Measurements from ENCODE around the gene FAM222B. TPM values are rescaled to one million over a fixed set of nuclear protein-coding genes. Genes with fewer than 3 reads are reported as not detected.

The FAM222B gene
- total RNA-seq, 1 donor from 2014 or later = 15.6 TPM

DNA sequence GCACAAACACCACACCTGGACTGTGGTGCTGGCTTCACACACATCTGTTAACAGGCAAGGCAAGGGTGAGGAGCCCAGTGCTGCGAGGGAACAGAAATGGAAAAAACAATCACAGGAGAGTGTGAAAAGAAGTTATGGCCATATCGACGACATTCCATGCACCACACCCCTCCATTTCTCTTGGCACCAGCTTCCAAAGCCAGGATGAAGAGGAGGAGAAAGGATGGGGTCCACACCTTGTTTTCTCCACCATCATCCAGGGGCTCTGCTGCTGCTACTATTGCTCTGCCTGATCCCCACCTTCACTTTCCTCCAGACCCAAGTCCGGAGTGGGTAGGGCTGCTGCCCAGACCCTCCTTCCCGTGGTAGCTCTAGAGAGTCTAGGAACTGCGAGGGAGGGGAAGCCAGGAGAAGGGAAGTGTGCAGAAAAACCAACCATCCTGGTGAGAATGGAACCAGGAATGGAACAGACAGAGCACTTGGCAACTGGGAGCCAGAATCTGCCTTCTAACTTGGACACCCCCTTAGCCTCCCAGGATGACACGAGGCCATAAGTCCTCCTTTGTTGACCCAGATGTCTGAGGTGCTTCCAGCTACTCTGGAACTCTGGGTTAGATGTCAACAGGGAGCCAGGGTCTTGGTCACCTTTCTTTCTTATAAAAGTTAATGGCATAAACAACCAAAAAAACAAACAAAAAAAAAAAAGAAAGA is 129.7 kb downstream of the FAM222B start:
- peak overlapping the region; percentile 96 for H3K27ac Mint-ChIP-seq
- ATAC-seq (ENCODE audit: low read depth) = no peak
- H3K4me3 Mint-ChIP-seq = peak overlapping the region; percentile 91
- H3K36me3 Mint-ChIP-seq (ENCODE audit: low read depth) = peaks cover 6% of the 10 kb centered on the region
- DNase-seq = no peak
- TF ChIP-seq, protein P1, sequence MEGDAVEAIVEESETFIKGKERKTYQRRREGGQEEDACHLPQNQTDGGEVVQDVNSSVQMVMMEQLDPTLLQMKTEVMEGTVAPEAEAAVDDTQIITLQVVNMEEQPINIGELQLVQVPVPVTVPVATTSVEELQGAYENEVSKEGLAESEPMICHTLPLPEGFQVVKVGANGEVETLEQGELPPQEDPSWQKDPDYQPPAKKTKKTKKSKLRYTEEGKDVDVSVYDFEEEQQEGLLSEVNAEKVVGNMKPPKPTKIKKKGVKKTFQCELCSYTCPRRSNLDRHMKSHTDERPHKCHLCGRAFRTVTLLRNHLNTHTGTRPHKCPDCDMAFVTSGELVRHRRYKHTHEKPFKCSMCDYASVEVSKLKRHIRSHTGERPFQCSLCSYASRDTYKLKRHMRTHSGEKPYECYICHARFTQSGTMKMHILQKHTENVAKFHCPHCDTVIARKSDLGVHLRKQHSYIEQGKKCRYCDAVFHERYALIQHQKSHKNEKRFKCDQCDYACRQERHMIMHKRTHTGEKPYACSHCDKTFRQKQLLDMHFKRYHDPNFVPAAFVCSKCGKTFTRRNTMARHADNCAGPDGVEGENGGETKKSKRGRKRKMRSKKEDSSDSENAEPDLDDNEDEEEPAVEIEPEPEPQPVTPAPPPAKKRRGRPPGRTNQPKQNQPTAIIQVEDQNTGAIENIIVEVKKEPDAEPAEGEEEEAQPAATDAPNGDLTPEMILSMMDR (IDR thresholded peaks at IDR 0.05) = no peak
- intact Hi-C loops (cut with micrococcal nuclease) = loop anchor here (1.0 kb wide), 1 partner anchor 68 kb away; the partner anchor contains the start of gene BLTP2
- ChIA-PET CTCF (no interaction called here), POLR2A (interaction anchor here (1.0 to 3.8 kb wide), 10 partner anchors 8 to 239 kb away, joined by 3 to 115 read pairs (median 9); partner anchors contain the start of genes NEK8, PHF12, RPL23A and SDF2)
- no peaks in the 10 kb centered on the region for H3K9me3 Mint-ChIP-seq
- H3K27me3 Mint-ChIP-seq = no peaks in the 10 kb centered on the region
- H3K4me1 Mint-ChIP-seq = peaks cover 21% of the 10 kb centered on the region

- peak overlapping the region; percentile 96 for H3K27ac Mint-ChIP-seq
- intact Hi-C loops (cut with micrococcal nuclease) = loop anchor here (1.0 kb wide), 1 partner anchor 67 kb away; the partner anchor contains the start of gene BLTP2
These were observed 130.4 kb downstream of the FAM222B start for GRCh38 chr17:28712032-28712704.

DNA sequence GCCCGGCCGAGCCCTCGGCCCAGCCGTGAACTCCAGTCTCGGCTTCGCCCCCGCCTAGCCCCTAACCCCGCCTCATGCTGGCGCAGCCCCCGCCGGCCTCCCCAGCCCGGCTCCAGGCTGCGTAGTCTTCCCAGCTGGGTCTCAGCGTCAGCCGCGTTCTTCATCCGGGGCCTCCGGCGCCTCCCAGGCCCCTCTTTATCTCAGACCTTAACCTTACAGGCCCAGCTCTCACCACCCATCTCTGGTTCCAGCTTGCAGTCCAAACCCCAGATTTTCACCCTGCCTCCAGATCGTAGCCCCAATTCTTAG is 130.9 kb downstream of the FAM222B start, which contains the start of gene PROCA1:
Gene PROCA1, minus strand, starts transcription at position 166 of the 309 bp plus-strand sequence. CDS start 228 bp downstream, outside the sequence.
- Mint-ChIP-seq H3K9me3 (no peaks in the 10 kb centered on the region), H3K4me3 (peak within 1 kb of the TSS; percentile 91), H3K27me3 (no peaks in the 10 kb centered on the region), H3K36me3 (ENCODE audit: low read depth) (peaks cover 6% of the 10 kb centered on the region), H3K27ac (peak within 1 kb of the TSS; percentile 96), H3K4me1 (peaks cover 18% of the 10 kb centered on the region)
- TF ChIP-seq, protein P1 (IDR thresholded peaks at IDR 0.05) = no peak
- CTCF ChIA-PET = interaction anchor here (0.7 to 2.3 kb wide), 6 partner anchors 8 to 241 kb away, joined by 3 to 15 read pairs (median 5); partner anchors contain the start of genes DHRS13, RPL23A and TLCD1
- intact Hi-C loops (cut with micrococcal nuclease) = loop anchor here (1.0 to 2.0 kb wide), 4 partner anchors 8 to 66 kb away; partner anchors contain the start of genes BLTP2, RPL23A, SUPT6H and TLCD1
- POLR2A ChIA-PET = interaction anchor here (0.5 to 3.8 kb wide), 22 partner anchors 10 to 583 kb away, joined by 3 to 115 read pairs (median 6); partner anchors contain the start of genes BLTP2, DHRS13, ERAL1 and FLOT2
- ATAC-seq (ENCODE audit: low read depth) (peak; percentile 37), DNase-seq (no peak)

More at GRCh38 chr17:28712032-28712704, 130.4 kb downstream of the FAM222B start:
- peak; percentile 66 for DNase-seq
- CTCF ChIA-PET = interaction anchor here (0.7 to 2.3 kb wide), 3 partner anchors 15 to 204 kb away, joined by 3 to 15 read pairs (median 5); partner anchors contain the start of gene TLCD1
- Mint-ChIP-seq H3K9me3 (no peaks in the 10 kb centered on the region), H3K36me3 (ENCODE audit: low read depth) (peaks cover 6% of the 10 kb centered on the region), H3K4me3 (peak overlapping the region; percentile 91), H3K4me1 (peaks cover 18% of the 10 kb centered on the region), H3K27me3 (no peaks in the 10 kb centered on the region)
- POLR2A ChIA-PET = interaction anchor here (0.5 to 3.8 kb wide), 16 partner anchors 9 to 240 kb away, joined by 3 to 115 read pairs (median 8); partner anchors contain the start of genes BLTP2, DHRS13, FLOT2 and NEK8
- TF ChIP-seq, protein P1 (IDR thresholded peaks at IDR 0.05) = no peak
- ATAC-seq (ENCODE audit: low read depth) = peak; percentile 56

DNA sequence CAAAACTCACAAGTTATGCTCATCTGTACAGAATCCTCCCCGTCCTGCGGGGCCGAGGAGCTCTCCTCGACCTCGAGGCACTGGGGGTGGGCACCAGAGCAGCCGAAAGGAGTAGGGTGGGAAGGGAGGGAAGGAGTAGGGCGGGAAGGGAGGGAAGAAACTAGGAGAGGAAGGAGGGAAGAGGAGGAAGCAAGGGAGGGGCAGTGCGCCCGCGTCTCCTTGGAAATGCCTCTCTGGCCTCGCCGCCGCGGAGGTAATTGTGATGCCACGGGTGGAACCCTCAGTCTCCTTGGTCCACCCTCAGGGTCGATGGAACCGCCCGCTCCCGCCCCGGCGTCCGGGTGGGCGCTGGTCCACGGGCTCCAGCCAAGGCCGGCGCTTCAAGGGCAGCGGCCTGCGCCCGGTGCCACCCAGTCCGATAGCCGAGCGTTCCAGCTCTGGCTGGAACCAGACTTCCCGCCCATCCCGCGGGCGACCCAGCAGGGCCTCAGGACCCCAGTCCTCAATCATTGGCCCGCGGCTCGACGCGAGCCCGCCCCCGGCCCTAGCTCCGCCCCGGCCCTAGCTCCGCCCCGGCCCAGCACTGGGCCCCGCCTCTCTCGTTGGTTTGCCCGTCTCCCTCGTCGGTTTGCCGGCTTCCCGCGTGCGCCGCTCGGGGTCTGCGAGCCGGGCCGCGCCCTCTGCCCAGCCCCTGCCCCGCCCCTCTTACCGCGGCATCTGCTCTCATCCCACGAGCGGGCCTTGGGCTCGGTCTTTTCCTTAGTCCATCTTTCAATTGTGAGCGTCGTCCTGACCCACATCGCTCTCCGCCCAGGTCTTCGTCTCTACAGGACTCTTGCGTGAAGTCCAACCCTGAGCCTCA is 131.5 kb downstream of the FAM222B start:
- H3K4me1 Mint-ChIP-seq = peaks cover 18% of the 10 kb centered on the region
- ATAC-seq (ENCODE audit: low read depth) (peak; percentile 89), DNase-seq (peak; percentile 94)
- peaks cover 6% of the 10 kb centered on the region for H3K36me3 Mint-ChIP-seq (ENCODE audit: low read depth)
- H3K4me3 Mint-ChIP-seq = peak overlapping the region; percentile 91
- H3K9me3 Mint-ChIP-seq = no peaks in the 10 kb centered on the region
- ChIA-PET POLR2A (interaction anchor here (0.5 to 3.8 kb wide), 25 partner anchors 9 to 583 kb away, joined by 3 to 115 read pairs (median 6); partner anchors contain the start of genes BLTP2, DHRS13, ERAL1 and FLOT2), CTCF (interaction anchor here (1.0 to 2.3 kb wide), 6 partner anchors 9 to 242 kb away, joined by 3 to 15 read pairs (median 5); partner anchors contain the start of genes DHRS13, RPL23A and TLCD1)
- TF ChIP-seq, protein P1 (IDR thresholded peaks at IDR 0.05) = no peak
- peak overlapping the region; percentile 96 for H3K27ac Mint-ChIP-seq
- no peaks in the 10 kb centered on the region for H3K27me3 Mint-ChIP-seq
- intact Hi-C loops (cut with micrococcal nuclease) = loop anchor here (1.0 to 2.0 kb wide), 3 partner anchors 8 to 48 kb away; partner anchors contain the start of genes RPL23A, SUPT6H and TLCD1
